HCT116 (cell line): ENCODE data around the gene NOTUM. TPM values are rescaled to one million over a fixed set of nuclear protein-coding genes. Genes with fewer than 3 reads are reported as not detected.
"Not testable (repeated sequence)": the region's sequence is repeated elsewhere in the genome, so short reads cannot be mapped to it uniquely, and the experiment has no call there.

ENCODE experiments used
- ATAC-seq: fragments of 200-7000 bp; cut with Tn5 transposase; 2 replicates; pipeline ENCODE4 v1.9.1; 2020; ENCODE audit warnings: mild to moderate bottlenecking, moderate library complexity
- BruUV-seq: library from RNA; stranded (reverse); fragments of 400-500 nt; replicated peaks from 2 replicates; lab custom pipeline; 2021; lab: Mats Ljungman, UMichigan
- CTCF ChIA-PET: fragments of 300-600 bp; sonication (Branson Sonifier 250); formaldehyde crosslinking; loops from one replicate; lab custom pipeline; 2021; ENCODE audit warnings: antibody characterized with exemption; lab: Charles Lee
- POLR2A ChIA-PET: fragments of 300-600, 350-600 bp; sonication (Branson Sonifier 250); formaldehyde crosslinking; loops from one replicate; lab custom pipeline; 2021; ENCODE audit warnings: antibody characterized with exemption; lab: Charles Lee
- RAD21 ChIA-PET, 2 experiments: fragments of 300-600 bp; sonication (Branson Sonifier 250); formaldehyde crosslinking; loops; one replicate each; lab custom pipeline; 2023; ENCODE audit warnings: low total read pairs in 2 of 2; ENCODE audit not compliant: uncharacterized antibody in 2 of 2, unreplicated experiment in 2 of 2, low non-redundant PET in 1 of 2; lab: Charles Lee
- DNase-seq: peaks from one replicate; pipeline ENCODE4 v3.0.0-alpha.2; 2010; ENCODE audit warnings: low read depth, low spot score
- H2AFZ ChIP-seq: fragments of 200-600 bp; shearing (Covaris generic), sonication (generic); 2 replicates; pipeline ENCODE4 v1.6.1; 2017; ENCODE audit warnings: low read depth, mixed run types, mixed read lengths, antibody characterized with exemption, low read length; ENCODE audit not compliant: poor library complexity, severe bottlenecking
- H3K27ac ChIP-seq: 2 replicates; pipeline ENCODE4 v1.5.1; 2012; ENCODE audit warnings: low read depth, low read length
- H3K27me3 ChIP-seq: fragments of 200-600 bp; sonication (generic); 2 replicates; pipeline ENCODE4 v1.6.1; 2016; ENCODE audit warnings: mixed run types, low read length, mixed read lengths; ENCODE audit not compliant: insufficient read depth
- H3K36me3 ChIP-seq, 2 experiments: fragments of 200-500 bp in 1 of 2; fragments of 200-600 bp in 1 of 2; sonication (Bioruptor generic) in 1 of 2; sonication (generic) in 1 of 2; 2 replicates each; pipeline versions ENCODE4 v1.5.1 to v1.6.1; 2014 to 2016; ENCODE audit warnings: low read length in 2 of 2, inconsistent platforms in 1 of 2, mixed read lengths in 1 of 2, mixed run types in 1 of 2; ENCODE audit not compliant: insufficient read depth in 2 of 2, control insufficient read depth in 1 of 2
- H3K4me1 ChIP-seq, 2 experiments: fragments of 200-600 bp in 1 of 2; sonication (generic) in 1 of 2; 2 replicates each; pipeline versions ENCODE4 v1.5.1 to v1.6.1; 2012 to 2017; ENCODE audit warnings: low read length in 2 of 2, inconsistent platforms in 1 of 2, mild to moderate bottlenecking in 1 of 2, mixed read lengths in 1 of 2, mixed run types in 1 of 2, moderate library complexity in 1 of 2; ENCODE audit not compliant: insufficient read depth in 2 of 2, control insufficient read depth in 1 of 2
- H3K4me2 ChIP-seq: fragments of 200-600 bp; sonication (generic); 2 replicates; pipeline ENCODE4 v1.6.1; 2017; ENCODE audit warnings: mixed run types, low read length, mixed read lengths
- H3K4me3 ChIP-seq, 2 experiments: fragments of 200-600 bp in 1 of 2; sonication (generic) in 1 of 2; replicated peaks in 1 of 2; 2 replicates each; pipeline ENCODE4 v1.5.1; 2011 to 2016; ENCODE audit warnings: low read length in 2 of 2, control low read depth in 1 of 2, low read depth in 1 of 2, mild to moderate bottlenecking in 1 of 2, mixed read lengths in 1 of 2, mixed run types in 1 of 2
- H3K79me2 ChIP-seq: fragments of 200-600 bp; sonication (generic); 2 replicates; pipeline ENCODE4 v1.6.1; 2017; ENCODE audit warnings: mild to moderate bottlenecking, mixed run types, low read length, moderate library complexity, mixed read lengths; ENCODE audit not compliant: insufficient read depth
- H3K9ac ChIP-seq: fragments of 200-600 bp; sonication (generic); 2 replicates; pipeline ENCODE4 v1.6.1; 2016; ENCODE audit warnings: low read length, mixed read lengths
- H3K9me2 ChIP-seq: fragments of 200-600 bp; sonication (generic), shearing (Covaris generic); 2 replicates; pipeline ENCODE4 v1.6.1; 2017; ENCODE audit warnings: mixed run types, mild to moderate bottlenecking, moderate library complexity; ENCODE audit not compliant: insufficient read depth
- H3K9me3 ChIP-seq, 2 experiments: fragments of 200-500 bp in 1 of 2; fragments of 200-600 bp in 1 of 2; sonication (Bioruptor generic) in 1 of 2; sonication (generic) in 1 of 2; 2 replicates each; pipeline ENCODE4 v1.6.1; 2014 to 2017; ENCODE audit warnings: low read length in 2 of 2, mixed read lengths in 2 of 2, inconsistent platforms in 1 of 2, low read depth in 1 of 2, mild to moderate bottlenecking in 1 of 2, mixed run types in 1 of 2, moderate library complexity in 1 of 2; ENCODE audit not compliant: control insufficient read depth in 1 of 2, insufficient read depth in 1 of 2
- H4K20me1 ChIP-seq: fragments of 200-600 bp; sonication (generic), shearing (Covaris generic); 2 replicates; pipeline ENCODE4 v1.6.1; 2017; ENCODE audit warnings: mixed run types, mild to moderate bottlenecking, moderate library complexity; ENCODE audit not compliant: insufficient read depth
- CTCF ChIP-seq, 3 experiments: fragments of 200-600 bp in 1 of 3; sonication (generic) in 1 of 3; IDR thresholded peaks in 2 of 3; conservative IDR thresholded peaks in 1 of 3; 2 replicates each; pipeline ENCODE4 v1.5.1; 2012 to 2017; ENCODE audit warnings: low read depth in 2 of 3, low read length in 2 of 3, antibody characterized with exemption in 1 of 3, borderline replicate concordance in 1 of 3, control low read depth in 1 of 3, mild to moderate bottlenecking in 1 of 3, mixed read lengths in 1 of 3, mixed run types in 1 of 3, moderate library complexity in 1 of 3; ENCODE audit not compliant: insufficient read depth in 1 of 3
- EZH2phosphoT487 ChIP-seq: fragments of 200-600 bp; IDR thresholded peaks from 2 replicates; pipeline ENCODE4 v1.6.1; 2018; ENCODE audit warnings: antibody characterized with exemption, borderline replicate concordance
- JUND ChIP-seq: IDR thresholded peaks from 2 replicates; pipeline ENCODE4 v1.6.1; 2012
- MAX ChIP-seq: IDR thresholded peaks from 2 replicates; pipeline ENCODE4 v1.6.1; 2012
- SIN3A ChIP-seq: IDR thresholded peaks from 2 replicates; pipeline ENCODE4 v1.6.1; 2012; ENCODE audit warnings: low read depth
- TCF7L2 ChIP-seq: IDR thresholded peaks from 2 replicates; pipeline ENCODE4 v1.7.0; 2011; ENCODE audit warnings: borderline replicate concordance, inconsistent platforms; ENCODE audit not compliant: insufficient read depth, insufficient read length; ENCODE audit errors: extremely low read depth
- YY1 ChIP-seq: IDR thresholded peaks from 2 replicates; pipeline ENCODE4 v1.6.1; 2011; ENCODE audit warnings: low read length, low read depth, moderate library complexity, mild to moderate bottlenecking; ENCODE audit not compliant: insufficient replicate concordance; ENCODE audit errors: extremely low read depth
- intact Hi-C: fragments of 100-400 bp; cut with micrococcal nuclease; formaldehyde crosslinking; loops from 2 replicates; pipeline ENCODE4 v1.10.0; 2022
- total RNA-seq: library from RNA; stranded (reverse); gene quantifications from one replicate; pipeline ENCODE4 v1.2.1, GENCODE V29; 2021; ENCODE audit not compliant: unreplicated experiment

NOTUM gene
- total RNA-seq, 1 experiment from 2014 or later, result 12.5 TPM

- H3K27ac ChIP-seq, H3K4me2 ChIP-seq, ATAC-seq, DNase-seq, H3K9me2 ChIP-seq, H3K79me2 ChIP-seq, BruUV-seq, H3K27me3 ChIP-seq, H3K4me3 ChIP-seq, POLR2A ChIA-PET, H3K9ac ChIP-seq, H4K20me1 ChIP-seq, RAD21 ChIA-PET, intact Hi-C loops, CTCF ChIA-PET, H2AFZ ChIP-seq, H3K9me3 ChIP-seq: not testable (repeated sequence)
- H3K36me3 ChIP-seq, result peaks cover 16 to 22% of the 10 kb centered on the region in 2 experiments
- peaks cover 7 to 34% of the 10 kb centered on the region in 2 experiments for H3K4me1 ChIP-seq
Observed at GRCh38 chr17:81981511-81981910, 20.5 kb upstream of the NOTUM start.

- H4K20me1 ChIP-seq, result no peaks in the 10 kb centered on the region
- H3K9ac ChIP-seq, result no peak overlapping the region
- no peak overlapping the region for H2AFZ ChIP-seq
- H3K9me3 ChIP-seq, result no peaks in the 10 kb centered on the region
- RAD21 ChIA-PET, result no interaction called here
- H3K79me2 ChIP-seq, result no peaks in the 10 kb centered on the region; the same call in 1 of the 2 replicates
- no peak overlapping the region for H3K4me2 ChIP-seq
- H3K27me3 ChIP-seq, result no peaks in the 10 kb centered on the region
- TF ChIP-seq MAX (no peak), TCF7L2 (no peak), EZH2phosphoT487 (no peak), JUND (no peak), CTCF (IDR thresholded peaks at IDR 0.05 in 2 of 3, conservative IDR thresholded peaks at IDR 0.05 in 1 of 3; ENCODE audit: borderline replicate concordance in 1 of 3, insufficient read depth in 1 of 3, low read depth in 2 of 3, low read length in 2 of 3) (no peak), SIN3A (no peak), YY1 (no peak)
- TF ChIP-seq, all 23 proteins: peak for 0
- ChIA-PET CTCF (no interaction called here), POLR2A (no interaction called here)
- Histone ChIP-seq H3K36me3 (peaks cover 16 to 22% of the 10 kb centered on the region in 2 experiments), H3K4me3 (no peak overlapping the region), H3K9me2 (no peaks in the 10 kb centered on the region), H3K27ac (no peak overlapping the region), H3K4me1 (peaks cover 12 to 41% of the 10 kb centered on the region in 2 experiments)
- no peak for ATAC-seq
- DNase-seq, result no peak
- no TSS peak for BruUV-seq
- intact Hi-C loops, result no loop called here
Observed at GRCh38 chr17:81980707-81981343, 19.8 kb upstream of the NOTUM start.
